KMS-11 (cell line): ENCODE measurements around the gene ERGIC2.

ENCODE experiments used
- H2AFZ ChIP-seq: fragments of 200-600 bp; sonication (generic); 2 replicates; pipeline ENCODE4 v1.6.1; 2016; ENCODE audit warnings: antibody characterized with exemption, mixed run types, low read depth
- H3K27ac ChIP-seq: fragments of 200-600 bp; sonication (generic); 2 replicates; pipeline ENCODE4 v1.6.1; 2016; ENCODE audit warnings: mild to moderate bottlenecking, mixed run types
- H3K27me3 ChIP-seq: fragments of 200-600 bp; sonication (generic); 2 replicates; pipeline ENCODE4 v1.6.1; 2017; ENCODE audit warnings: mild to moderate bottlenecking, low read depth, mixed run types, moderate library complexity; ENCODE audit not compliant: insufficient read depth
- H3K36me3 ChIP-seq: fragments of 200-600 bp; sonication (generic); 2 replicates; pipeline ENCODE4 v1.6.1; 2017; ENCODE audit warnings: mild to moderate bottlenecking, mixed run types; ENCODE audit not compliant: insufficient read depth
- H3K4me1 ChIP-seq: fragments of 200-600 bp; sonication (generic); 2 replicates; pipeline ENCODE4 v1.6.1; 2016; ENCODE audit warnings: mild to moderate bottlenecking, low read depth, mixed run types; ENCODE audit not compliant: poor library complexity, severe bottlenecking
- H3K4me2 ChIP-seq: fragments of 200-600 bp; sonication (generic); 2 replicates; pipeline ENCODE4 v1.7.0; 2016; ENCODE audit warnings: mild to moderate bottlenecking, mixed run types
- H3K4me3 ChIP-seq: fragments of 200-600 bp; sonication (generic); IDR thresholded peaks from 2 replicates; pipeline ENCODE4 v1.6.1; 2017; ENCODE audit warnings: low read depth, low read length, mixed read lengths; ENCODE audit not compliant: insufficient read depth
- H3K79me2 ChIP-seq: fragments of 200-600 bp; sonication (generic); 2 replicates; pipeline ENCODE4 v1.6.1; 2016; ENCODE audit warnings: low read depth, mixed run types; ENCODE audit not compliant: insufficient read depth
- H3K9ac ChIP-seq: fragments of 200-600 bp; sonication (generic); 2 replicates; pipeline ENCODE4 v1.6.1; 2016; ENCODE audit warnings: mild to moderate bottlenecking, mixed run types
- H4K20me1 ChIP-seq: fragments of 200-600 bp; sonication (generic); 2 replicates; pipeline ENCODE4 v1.6.1; 2016; ENCODE audit warnings: mild to moderate bottlenecking, mixed run types; ENCODE audit not compliant: insufficient read depth
- TF ChIP-seq, protein P1 (sequence below): fragments of 200-600 bp; sonication (generic); conservative IDR thresholded peaks from 2 replicates; pipeline ENCODE4 v1.6.1; 2017; ENCODE audit warnings: low read depth, mild to moderate bottlenecking, antibody characterized with exemption, low read length, moderate library complexity, mixed read lengths

The ERGIC2 gene

DNA sequence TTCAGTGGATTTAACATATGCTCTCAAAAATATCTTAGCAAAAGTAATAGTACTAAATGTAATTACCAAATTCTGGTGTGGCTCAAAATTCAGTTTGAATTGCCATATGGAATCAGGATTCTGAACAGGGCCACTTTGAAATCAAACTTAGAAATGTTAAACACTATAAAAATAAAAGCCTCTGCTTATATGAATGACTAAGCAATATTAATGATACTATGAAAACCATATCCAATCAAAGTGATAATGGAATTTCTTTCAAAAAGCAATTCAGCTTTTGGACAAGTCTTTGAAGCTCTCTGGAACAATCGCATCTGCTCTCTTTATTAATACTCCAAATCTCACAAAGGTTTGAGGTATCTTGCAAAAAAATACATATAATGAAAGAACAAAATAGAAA is 51.6 kb downstream of the ERGIC2 start:
- H2AFZ ChIP-seq, result no peak overlapping the region
- no peaks in the 10 kb centered on the region for H3K79me2 ChIP-seq
- TF ChIP-seq, protein P1, sequence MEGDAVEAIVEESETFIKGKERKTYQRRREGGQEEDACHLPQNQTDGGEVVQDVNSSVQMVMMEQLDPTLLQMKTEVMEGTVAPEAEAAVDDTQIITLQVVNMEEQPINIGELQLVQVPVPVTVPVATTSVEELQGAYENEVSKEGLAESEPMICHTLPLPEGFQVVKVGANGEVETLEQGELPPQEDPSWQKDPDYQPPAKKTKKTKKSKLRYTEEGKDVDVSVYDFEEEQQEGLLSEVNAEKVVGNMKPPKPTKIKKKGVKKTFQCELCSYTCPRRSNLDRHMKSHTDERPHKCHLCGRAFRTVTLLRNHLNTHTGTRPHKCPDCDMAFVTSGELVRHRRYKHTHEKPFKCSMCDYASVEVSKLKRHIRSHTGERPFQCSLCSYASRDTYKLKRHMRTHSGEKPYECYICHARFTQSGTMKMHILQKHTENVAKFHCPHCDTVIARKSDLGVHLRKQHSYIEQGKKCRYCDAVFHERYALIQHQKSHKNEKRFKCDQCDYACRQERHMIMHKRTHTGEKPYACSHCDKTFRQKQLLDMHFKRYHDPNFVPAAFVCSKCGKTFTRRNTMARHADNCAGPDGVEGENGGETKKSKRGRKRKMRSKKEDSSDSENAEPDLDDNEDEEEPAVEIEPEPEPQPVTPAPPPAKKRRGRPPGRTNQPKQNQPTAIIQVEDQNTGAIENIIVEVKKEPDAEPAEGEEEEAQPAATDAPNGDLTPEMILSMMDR, result no peak
- no peaks in the 10 kb centered on the region for H3K36me3 ChIP-seq
- H3K27me3 ChIP-seq, result no peaks in the 10 kb centered on the region
- no peak overlapping the region for H3K4me2 ChIP-seq
- no peaks in the 10 kb centered on the region for H3K4me1 ChIP-seq
- no peaks in the 10 kb centered on the region for H4K20me1 ChIP-seq
- H3K9ac ChIP-seq, result no peak overlapping the region
- H3K27ac ChIP-seq, result no peak overlapping the region
- no peak overlapping the region for H3K4me3 ChIP-seq

DNA sequence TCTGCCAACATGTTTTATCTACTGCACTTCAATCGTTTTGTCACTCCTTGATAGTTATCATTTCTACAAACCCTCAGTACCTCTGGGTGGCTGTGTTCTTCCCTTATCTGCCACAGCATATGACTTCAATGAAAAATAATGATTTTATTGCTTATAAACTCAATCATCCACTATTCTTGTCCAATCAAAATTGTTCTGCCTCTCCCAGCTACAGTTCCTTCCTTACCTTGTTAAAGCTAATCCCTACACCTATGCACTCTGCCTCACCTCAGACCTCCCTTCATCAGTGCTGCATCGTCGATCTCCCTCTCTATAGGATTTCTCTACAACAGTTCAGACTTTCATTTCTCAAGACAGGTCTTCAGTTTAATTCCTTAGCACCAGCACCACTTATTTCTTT is 58.8 kb downstream of the ERGIC2 start:
- H3K9ac ChIP-seq, result no peak overlapping the region
- H3K4me1 ChIP-seq, result no peaks in the 10 kb centered on the region
- H3K4me2 ChIP-seq, result no peak overlapping the region
- H3K36me3 ChIP-seq, result no peaks in the 10 kb centered on the region
- H4K20me1 ChIP-seq, result no peaks in the 10 kb centered on the region
- H3K27me3 ChIP-seq, result no peaks in the 10 kb centered on the region
- no peaks in the 10 kb centered on the region for H3K79me2 ChIP-seq
- no peak overlapping the region for H3K4me3 ChIP-seq
- no peak overlapping the region for H2AFZ ChIP-seq
- H3K27ac ChIP-seq, result no peak overlapping the region
- TF ChIP-seq, protein P1, result no peak

DNA sequence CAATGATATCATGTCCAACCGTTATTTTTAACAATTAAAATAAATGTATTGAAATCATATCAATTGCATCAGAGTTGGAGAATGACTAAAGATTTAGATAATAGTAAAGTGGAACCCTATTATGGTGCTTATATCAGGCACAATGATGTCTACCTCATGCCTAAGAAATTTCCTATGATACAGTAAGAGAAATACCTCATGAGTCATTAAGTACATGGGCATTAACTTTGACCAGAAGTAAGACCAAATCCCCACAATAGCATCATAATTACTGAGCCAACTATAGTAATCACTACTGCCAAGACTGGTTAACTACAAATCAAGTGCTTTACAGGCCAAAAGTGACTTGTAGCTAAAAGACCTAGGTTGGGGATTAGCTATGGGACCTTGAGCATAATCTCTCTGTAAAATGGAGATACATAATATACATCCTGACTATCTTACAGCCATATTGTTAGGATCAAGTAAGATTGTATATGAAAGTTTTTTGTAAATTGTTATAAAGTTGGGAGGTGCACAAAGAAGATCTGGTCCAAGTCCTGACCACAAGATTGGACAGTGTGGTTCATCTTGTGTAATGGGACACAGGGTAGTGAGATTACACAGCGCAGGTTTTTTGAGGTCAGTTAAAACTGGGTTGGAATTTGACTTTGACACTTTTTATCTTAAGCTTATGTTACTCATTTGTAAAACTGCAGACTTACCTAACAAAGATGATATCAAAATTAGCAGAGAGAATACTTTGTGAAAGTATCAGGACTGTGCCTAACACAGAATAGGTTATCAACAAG is 60.5 kb downstream of the ERGIC2 start:
- Histone ChIP-seq H3K4me1 (no peaks in the 10 kb centered on the region), H3K4me2 (no peak overlapping the region)

DNA sequence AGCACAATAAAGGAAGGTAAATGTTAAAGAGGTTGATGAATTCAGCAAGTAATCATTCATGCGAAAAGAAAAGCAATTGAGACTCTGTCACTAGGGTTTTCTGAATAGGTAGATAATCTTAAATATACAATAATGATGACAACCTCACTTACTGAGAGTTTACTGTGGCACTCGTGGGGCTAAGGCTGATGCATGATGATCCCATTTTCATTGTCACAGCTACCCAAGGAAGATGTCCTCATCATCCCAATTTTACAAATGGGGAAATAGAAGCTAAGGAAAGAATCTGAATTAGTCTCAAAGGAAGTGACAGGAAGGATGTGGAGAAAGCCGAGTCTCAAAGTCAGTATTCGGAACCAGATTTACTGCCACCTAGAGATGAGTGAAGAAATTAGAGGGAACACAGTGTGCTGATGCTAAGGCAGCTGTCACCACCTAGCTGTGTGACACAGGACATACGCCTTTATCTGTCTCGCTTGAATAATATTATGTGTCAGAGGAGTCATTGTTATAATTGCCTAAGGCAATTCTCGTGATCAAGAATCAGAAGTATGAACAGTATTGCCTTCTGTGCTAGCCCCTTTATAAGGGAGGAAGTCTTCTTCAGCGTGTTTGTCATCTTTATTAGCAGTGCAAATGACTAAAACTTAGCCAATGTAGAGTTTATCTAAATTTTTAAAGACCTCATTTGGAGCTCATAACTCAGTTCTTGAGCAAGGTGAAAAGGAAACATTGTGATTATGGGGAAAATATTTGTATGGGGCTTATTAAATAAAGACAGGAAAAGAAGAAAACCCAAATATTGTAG is 63.2 kb downstream of the ERGIC2 start:
- Histone ChIP-seq H4K20me1 (no peaks in the 10 kb centered on the region), H3K4me2 (no peak overlapping the region), H3K27ac (no peak overlapping the region), H3K36me3 (no peaks in the 10 kb centered on the region), H3K27me3 (no peaks in the 10 kb centered on the region), H3K4me1 (no peaks in the 10 kb centered on the region), H3K9ac (no peak overlapping the region), H3K79me2 (no peaks in the 10 kb centered on the region), H3K4me3 (no peak overlapping the region), H2AFZ (no peak overlapping the region)
- TF ChIP-seq, protein P1, result peak; percentile 75; the same call in 1 of the 2 replicates

More for the DNA sequence above, 60.5 kb downstream of the ERGIC2 start:
- Histone ChIP-seq H2AFZ (no peak overlapping the region), H3K27ac (no peak overlapping the region), H3K9ac (no peak overlapping the region), H4K20me1 (no peaks in the 10 kb centered on the region), H3K79me2 (no peaks in the 10 kb centered on the region), H3K4me3 (no peak overlapping the region), H3K36me3 (no peaks in the 10 kb centered on the region), H3K27me3 (no peaks in the 10 kb centered on the region)
- TF ChIP-seq, protein P1, result no peak
